GM12864 (cell line): ENCODE data around the gene PSMD14.
A peak's percentile ranks its signal among the peaks of the same experiment; 100 is the strongest.

ENCODE experiments used
- DNase-seq: peaks from one replicate; pipeline ENCODE4 v3.0.0-alpha.2; 2011; ENCODE audit warnings: low read depth
- H3K4me3 ChIP-seq: 2 replicates; pipeline ENCODE4 v1.5.1; 2011; ENCODE audit warnings: mild to moderate bottlenecking, low read depth, low read length, control low read depth
- TF ChIP-seq, protein P1 (sequence below): IDR thresholded peaks from 2 replicates; pipeline ENCODE4 v1.5.1; 2011; ENCODE audit warnings: low read depth, mild to moderate bottlenecking, moderate library complexity, low read length, control low read depth, inconsistent platforms; ENCODE audit errors: missing control alignments

PSMD14 gene

DNA sequence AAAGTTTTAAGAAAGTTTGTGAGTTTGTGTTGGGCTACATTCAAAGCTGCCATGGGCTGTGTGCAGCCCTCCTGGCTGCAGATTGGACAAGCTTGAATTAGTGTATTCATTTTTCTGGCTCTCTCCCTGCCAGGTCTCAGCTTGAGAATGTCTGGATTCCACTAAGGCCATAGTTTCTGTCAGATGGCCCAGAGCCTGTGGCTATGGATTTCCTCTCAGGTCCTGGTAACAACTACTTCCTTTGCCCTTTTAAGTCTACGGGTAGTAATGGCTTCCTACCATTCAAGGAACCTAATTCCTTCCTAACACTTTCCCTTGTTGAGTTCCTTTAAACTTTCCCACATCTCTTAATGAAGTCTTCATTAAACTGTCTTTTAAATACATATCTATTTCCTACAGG lies 24.3 kb upstream of the PSMD14 start:
- DNase-seq: no peak
- TF ChIP-seq, protein P1, sequence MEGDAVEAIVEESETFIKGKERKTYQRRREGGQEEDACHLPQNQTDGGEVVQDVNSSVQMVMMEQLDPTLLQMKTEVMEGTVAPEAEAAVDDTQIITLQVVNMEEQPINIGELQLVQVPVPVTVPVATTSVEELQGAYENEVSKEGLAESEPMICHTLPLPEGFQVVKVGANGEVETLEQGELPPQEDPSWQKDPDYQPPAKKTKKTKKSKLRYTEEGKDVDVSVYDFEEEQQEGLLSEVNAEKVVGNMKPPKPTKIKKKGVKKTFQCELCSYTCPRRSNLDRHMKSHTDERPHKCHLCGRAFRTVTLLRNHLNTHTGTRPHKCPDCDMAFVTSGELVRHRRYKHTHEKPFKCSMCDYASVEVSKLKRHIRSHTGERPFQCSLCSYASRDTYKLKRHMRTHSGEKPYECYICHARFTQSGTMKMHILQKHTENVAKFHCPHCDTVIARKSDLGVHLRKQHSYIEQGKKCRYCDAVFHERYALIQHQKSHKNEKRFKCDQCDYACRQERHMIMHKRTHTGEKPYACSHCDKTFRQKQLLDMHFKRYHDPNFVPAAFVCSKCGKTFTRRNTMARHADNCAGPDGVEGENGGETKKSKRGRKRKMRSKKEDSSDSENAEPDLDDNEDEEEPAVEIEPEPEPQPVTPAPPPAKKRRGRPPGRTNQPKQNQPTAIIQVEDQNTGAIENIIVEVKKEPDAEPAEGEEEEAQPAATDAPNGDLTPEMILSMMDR: no peak
- no peak overlapping the region for H3K4me3 ChIP-seq

DNA sequence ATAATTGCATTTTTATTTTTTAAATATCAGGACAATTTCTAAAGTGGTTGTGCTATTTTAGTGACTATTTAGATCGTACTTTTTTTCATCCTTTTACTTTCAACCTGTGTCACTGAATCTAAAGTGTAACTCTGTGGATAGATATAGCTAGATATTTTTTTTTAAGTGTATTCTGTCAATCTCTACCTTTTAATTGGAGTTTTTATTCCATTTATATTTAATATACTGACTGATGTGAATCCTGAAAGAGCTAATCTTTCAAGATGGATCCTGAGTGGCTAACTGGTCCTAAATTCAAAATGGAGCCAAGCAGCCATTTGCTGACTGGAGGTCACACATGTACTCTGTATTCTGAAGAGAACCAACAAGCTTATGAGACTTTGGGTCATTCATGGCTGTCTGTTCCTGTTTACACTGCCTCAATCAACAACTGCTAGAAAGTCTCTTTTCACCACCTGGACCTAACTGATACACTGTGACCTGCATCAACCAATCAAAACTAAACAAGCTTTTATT lies 4.6 kb upstream of the PSMD14 start:
- H3K4me3 ChIP-seq: no peak overlapping the region
- DNase-seq: no peak
- TF ChIP-seq, protein P1: no peak

DNA sequence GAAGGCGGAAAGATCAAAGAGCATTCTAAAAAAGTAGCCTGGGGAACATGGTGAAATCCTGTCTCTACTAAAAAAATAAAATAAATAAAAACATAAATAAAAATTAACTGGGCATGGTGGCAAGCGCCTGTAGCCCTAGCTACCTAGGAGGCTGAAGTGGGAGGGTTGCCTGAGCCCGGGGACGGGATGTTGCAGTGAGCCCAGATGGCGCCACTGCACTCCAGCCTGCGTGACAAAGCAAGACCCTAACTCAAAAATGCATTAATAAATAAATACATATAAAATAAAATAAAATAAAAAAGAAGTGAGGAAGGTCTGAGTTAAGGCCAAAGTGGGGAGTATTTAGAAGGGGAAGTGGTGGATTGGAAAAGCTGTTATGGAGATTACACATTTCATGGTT lies 1.3 kb upstream of the PSMD14 start:
- DNase-seq: no peak
- TF ChIP-seq, protein P1: no peak
- H3K4me3 ChIP-seq: no peak overlapping the region

DNA sequence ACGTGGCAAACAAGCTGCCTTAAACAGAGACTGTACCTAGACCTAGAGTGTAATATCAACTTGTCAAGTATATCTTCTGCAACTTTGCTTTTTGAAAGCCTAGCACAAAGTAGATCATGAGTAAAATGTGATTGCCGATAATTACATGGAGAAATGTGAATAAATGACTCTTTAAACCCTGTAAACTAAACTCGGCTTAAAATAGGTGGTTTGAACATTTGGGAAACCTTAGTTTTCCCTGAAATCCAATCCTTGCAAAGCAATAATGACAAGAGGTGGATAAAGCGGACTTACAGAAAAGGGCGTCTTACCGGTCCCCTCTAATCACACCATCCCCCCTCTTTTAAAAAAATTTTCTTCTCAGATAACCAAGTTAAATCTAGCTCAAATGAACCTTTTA lies 549 bp upstream of the PSMD14 start:
- peak overlapping the region; percentile 76 for H3K4me3 ChIP-seq
- TF ChIP-seq, protein P1: no peak
- no peak for DNase-seq

DNA sequence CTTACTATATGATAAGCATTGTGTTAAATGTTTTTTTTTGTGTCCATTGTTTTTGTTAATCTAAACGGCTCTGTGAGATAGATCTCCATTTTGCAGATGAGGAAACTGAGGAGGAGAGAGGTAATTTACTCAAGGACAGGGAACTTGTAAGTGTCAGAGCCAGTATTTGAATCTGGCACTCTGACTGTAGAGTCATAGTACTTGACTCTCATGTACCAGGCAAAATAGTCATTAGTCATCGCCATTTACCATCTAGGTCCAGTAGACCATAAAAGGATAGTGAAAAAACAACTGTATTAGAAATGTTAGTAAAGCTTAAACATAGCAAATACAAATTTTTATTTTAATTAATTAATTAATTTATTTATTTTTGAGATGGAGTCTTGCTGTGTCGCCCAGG lies 4.8 kb downstream of the PSMD14 start:
- DNase-seq: no peak
- no peak overlapping the region for H3K4me3 ChIP-seq
- TF ChIP-seq, protein P1: no peak

DNA sequence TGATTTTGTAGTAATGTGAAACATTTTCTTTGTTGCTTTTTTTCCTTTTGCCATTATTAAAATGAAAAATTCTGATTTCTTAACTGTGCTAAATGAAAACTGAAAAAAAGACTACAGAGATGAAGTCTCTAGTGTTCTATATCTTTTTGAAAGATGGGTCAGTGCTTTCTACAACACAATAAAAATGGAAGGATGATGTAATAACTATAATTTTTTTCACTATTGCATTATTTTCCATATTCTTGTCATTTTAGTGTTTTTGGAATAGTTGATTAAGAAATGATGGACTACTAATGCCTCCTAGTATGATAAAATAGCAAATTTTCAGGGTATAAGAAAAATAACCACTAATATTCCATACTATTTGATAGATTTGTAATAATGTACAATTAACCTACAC lies 7.2 kb downstream of the PSMD14 start:
- TF ChIP-seq, protein P1: no peak
- H3K4me3 ChIP-seq: no peak overlapping the region
- DNase-seq: no peak

DNA sequence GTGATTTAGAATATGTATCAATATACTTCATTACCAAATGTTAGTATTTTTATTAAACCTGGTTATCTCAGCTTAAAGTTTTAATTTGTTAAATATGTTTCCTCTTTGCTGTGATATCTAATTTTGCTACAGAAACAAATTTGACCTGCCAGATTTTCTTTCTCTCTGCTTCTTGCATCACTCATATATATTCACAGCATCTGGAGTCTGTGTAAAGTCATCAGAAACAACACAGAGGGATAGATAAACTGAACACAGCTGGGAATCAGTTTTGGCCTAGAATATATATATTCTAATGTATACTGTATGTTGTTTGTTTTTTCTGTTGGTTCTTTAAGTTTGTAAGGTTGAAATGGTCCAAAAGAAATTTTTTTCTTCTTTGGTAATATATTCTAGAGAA lies 8.5 kb downstream of the PSMD14 start:
- no peak for DNase-seq
- TF ChIP-seq, protein P1: no peak
- H3K4me3 ChIP-seq: no peak overlapping the region
